Stimulated activated CD4-positive, alpha-beta T cell treated with anti-CD3 and anti-CD28 coated beads, Interleukin-2, amount 100 ng/mL, for 24 hours (primary cell): ENCODE measurements around the gene MAP1A.
"Not testable (repeated sequence)": the region's sequence is repeated elsewhere in the genome, so short reads cannot be mapped to it uniquely, and the experiment has no call there.

ENCODE experiments used
- DNase-seq, 2 donors: peaks; one replicate each; pipeline ENCODE4 v3.0.0-alpha.2; 2020

Gene MAP1A

DNA sequence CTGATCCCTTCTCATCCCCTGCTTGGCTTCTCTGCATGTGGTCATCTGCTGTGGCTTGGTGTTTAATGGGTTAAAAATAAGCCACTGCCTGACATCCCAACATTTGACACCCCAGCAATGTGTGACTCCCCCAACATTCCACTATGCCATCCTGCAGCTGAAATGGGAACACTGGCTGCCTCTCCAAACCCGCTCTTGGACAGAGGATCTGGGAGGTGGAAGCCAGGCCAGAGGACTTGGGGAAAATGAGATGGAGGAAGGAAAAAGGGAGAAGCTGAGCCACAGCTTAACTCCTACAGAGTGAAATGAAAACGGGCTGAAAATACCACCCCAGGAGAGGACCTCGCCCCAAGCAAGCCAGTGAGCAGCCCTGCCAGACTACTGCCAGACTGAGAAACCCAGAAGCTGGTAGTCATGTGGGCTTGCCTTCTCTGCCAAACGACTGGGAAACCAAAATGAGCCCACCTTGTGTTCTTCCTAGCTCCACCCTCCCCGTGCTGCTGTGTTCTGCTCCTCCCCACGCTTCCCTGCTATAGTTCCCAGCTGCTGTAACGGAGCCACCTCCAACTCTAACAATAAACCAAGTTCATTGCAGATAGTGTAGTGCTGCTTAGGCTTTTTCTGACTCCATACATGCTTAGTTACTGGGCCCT is 13.7 kb downstream of the MAP1A start:
- no peak for DNase-seq

DNA sequence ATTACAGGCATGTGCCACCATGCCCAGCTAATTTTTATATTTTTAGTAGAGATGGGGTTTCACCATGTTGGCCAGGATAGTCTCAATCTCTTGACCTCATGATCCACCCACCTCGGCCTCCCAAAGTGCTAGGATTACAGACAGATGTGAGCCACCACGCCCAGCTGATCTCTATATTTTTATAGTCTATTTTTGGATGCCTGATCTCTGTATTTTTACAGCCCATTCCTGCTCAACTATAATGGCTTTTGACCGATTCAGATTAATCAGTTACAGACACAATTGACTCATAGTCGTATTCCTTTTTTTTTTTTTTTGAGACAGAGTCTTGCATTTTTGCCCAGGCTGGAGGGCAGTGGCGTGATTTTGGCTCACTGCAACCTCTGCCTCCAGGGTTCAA is 15.4 kb downstream of the MAP1A start:
- DNase-seq = not testable (repeated sequence)

DNA sequence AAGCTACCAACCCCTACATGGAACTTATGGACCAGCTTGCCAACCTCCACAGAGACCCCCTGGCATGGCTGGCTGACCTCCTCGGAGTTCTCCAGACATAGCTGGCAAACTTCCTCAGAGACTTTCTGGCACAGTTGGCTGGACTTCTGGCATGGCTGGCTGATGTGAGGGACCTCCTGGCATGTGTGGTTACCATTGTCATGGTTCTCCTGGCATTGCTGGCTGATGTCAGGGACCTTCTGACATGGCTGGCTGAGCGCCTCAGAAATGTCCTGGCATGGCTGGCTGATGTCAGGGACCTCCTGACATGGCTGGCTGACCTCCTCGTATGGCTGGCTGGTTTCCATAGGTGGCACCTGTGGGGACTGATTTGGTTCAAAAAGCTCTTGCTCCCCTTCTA is 17.5 kb downstream of the MAP1A start:
- no peak for DNase-seq

DNA sequence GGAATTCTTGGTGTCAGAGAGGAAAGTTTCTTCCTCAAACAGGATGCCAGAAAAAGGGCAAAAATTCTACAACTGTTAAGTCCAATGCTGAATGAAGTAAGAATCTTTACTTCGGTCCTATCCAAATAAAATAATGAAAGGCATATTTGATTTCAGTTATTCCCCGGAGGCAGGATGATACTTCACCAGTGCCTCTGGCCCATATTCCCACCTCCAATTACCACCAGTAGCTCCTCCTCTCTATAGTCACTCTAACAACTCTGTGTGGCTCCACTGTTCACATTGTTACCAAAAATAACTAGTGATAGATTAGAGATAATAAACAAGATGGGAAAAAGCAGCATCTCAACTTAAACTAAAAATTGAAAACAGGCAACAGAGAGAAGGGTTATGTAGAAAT is 20.7 kb downstream of the MAP1A start:
- no peak for DNase-seq

DNA sequence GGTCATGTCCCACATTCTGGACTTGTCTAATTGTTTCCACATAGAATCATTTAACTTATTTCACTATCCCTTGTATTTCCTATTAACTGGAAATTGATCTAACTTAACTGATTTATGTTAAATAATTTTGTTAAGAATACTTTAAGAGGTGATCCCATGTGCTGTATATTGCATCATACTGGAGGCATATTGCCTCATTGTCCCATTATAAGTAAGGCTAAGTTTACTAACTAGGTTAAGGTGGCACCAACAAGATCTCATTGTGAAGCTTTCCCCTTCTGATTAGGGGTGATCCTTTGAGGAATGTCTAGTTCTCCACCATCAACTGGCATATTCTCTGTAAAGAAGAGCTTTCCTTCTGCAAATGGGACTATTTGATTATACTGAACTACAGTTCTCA is 24.4 kb downstream of the MAP1A start:
- DNase-seq = no peak

DNA sequence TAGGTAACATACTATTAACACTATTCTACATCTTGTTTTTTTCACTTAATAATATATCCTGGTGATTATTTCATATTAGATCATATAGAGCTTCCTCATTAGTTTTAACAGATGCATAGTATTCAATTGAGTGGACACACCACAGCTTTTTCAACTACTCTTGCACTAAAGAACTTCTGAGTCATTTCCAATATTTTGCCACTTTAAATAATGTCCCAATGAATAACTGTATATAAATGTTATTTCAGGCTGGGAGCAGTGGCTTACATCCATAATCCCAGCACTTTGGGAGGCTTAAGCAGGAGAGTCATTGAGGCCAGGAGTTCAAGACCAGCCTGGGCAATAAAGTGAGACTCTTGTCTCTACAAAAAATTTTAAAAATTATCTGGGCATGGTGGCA is 26.9 kb downstream of the MAP1A start:
- no peak for DNase-seq

DNA sequence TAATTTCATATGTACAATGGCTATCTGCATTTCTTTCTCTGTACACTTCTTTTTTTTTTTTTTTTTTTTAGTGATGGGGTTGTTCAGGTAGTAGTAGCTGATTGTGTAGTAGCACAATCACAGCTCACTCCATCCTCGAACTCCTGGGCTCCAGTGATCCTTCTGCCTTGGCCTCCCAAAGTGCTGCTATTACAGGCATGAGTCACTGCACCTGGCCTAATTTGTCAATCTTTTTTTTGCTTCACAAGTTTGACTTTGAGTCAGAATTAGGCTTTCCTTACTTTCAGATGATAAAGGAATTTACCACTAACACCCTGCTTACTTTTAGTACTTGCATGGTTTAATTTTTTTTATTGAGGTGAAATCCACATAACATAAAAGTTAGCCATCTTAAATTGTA is 28.0 kb downstream of the MAP1A start:
- DNase-seq = no peak

DNA sequence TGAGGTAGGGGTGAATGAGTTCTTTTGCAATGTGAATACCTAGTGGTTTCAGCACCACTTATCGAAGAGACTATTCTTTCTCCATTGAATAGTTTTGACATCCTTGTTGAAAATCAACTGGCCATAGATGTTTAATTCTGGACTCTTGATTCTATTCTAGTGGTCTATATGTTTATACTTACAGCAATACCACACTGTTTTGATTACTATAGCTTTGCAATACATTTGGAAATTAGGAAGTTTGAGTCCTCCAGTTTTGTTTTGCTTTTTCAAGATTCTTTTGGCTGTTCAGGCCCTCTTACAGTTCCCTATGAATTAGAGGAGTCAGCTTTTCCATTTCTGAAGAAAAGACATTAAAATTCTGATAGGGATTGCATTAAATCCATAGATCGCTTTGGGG is 30.1 kb downstream of the MAP1A start:
- DNase-seq = no peak

DNA sequence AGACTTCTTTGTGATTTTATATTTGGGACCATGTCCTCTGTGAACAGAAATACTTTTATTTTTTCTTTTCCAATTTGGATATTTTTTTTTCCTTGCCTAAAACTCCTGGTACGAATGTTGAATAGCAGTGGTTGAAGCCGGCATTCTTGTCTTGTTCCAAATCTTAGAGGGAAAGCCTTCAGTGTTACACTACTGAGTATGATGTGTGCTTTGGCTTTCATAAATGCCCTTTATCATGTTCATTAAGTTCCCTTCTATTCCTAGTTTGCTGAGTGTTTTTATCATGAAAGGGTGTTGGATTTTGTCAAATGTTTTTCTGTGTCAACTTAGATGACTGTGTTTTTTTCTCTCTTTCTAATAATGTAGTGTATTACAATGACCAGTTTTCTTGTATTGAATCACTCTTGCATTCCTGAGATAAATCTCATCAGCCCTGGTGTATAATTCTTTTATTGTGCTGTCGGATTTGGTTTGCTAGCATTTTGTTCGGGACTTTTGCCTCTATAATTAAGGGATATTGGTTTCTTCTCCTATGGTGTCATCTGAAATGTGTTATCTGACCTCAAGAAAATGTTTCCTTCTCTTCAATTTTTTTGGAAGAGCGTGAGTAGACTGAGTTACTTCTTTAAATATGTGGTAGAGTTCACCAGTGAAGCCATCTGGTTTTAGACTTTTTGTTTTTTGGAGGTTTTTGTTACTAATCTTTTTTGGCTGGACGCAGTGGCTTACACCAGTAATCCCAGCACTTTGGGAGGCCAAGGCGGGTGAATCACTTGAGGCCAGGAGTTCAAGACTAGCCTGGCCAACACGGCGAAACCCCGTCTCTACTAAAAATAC is 33.3 kb downstream of the MAP1A start:
- no peak for DNase-seq

DNA sequence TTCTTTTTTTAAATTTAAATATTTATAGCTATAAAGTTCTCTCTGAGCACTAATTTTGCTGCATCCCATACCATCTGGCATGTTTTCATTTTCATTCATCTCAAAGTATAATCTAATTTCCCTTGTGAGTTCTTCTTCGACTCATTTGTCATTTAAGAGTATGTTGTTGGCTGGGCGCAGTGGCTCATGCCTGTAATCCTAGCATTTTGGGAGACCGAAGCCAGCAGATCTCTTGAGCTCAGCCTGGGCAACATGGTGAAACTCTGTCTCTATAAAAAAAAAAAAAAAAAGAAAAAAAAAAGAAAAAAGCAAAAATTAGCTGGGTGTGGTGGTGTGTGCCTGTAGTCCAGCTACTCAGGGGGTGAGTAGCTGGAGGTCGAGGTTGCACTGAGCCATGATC is 34.8 kb downstream of the MAP1A start:
- no peak for DNase-seq

DNA sequence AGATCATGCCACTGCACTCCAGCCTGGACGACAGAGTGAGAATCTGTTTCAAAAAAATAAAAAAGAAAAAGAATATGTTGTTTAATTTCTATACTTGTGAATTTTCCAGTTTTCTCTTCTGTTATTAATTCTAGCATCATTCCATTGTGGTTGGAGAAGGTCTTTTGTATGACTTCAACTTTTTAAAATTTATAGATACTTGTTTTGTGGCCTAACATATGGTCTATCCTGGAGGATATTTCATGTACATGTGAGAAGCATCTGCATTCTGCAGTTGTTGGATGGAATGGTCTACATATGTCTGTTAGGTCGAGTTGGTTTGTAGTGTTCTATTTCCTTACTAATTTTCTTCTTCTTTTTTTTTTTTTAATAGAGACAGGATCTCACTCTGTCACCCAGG is 35.6 kb downstream of the MAP1A start:
- DNase-seq = no peak

DNA sequence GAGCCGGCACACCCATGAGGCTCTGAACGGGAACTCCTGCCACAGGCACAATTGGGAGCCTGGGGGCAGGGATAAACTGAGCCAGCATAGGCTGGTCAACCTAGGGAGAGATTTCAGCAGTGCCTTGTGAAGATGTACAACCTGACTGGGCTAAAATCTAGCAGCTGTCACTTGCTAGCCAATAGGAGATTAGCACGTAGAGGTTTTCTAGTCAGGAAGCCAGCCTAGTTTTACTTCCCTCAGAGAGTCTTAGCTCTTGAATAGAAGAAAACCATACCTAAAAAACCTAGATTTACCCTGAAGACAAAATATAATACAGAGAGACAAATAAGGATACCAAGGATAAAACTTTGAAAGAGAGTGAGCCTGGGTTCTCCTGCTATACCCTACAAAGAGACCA is 45.3 kb downstream of the MAP1A start:
- not testable (repeated sequence) for DNase-seq

DNA sequence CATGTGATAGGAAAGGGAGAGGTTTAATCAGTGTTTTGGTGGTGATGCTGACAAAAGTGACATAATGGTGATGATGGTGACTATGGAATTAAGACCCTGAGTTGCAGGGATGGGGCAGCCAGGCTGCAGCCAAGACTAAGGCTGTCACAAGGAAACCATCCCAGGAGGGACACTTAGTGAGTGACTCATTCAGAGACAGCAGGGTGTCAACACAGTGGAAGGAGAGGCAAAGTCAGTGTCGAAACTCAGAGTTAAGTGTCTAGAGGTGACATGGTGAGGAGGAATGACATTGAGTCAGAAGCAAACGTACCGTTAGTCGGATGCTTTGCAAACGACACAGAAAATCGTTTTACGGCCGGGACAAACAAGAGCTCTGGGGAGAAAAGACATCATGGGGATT is 46.4 kb downstream of the MAP1A start:
- not testable (repeated sequence) for DNase-seq

DNA sequence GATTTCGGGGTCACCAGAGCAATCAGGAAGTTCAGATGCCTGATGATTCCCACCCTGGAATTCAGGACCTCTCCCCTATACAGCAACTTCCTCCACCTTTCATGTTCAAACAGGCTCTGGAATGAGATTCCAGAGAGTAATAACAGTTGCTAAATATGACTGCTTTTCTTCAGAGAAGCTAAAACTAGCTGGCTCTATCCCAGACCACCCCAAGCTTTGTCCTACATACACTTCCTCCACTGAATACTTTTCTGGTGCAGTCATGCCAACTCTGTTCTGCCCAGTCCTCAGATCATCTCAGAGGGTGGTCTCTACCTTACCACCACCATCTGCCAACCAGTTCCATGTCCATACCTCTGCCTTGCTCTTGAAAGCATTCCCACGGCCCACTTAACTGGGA is 49.2 kb downstream of the MAP1A start:
- not testable (repeated sequence) for DNase-seq

DNA sequence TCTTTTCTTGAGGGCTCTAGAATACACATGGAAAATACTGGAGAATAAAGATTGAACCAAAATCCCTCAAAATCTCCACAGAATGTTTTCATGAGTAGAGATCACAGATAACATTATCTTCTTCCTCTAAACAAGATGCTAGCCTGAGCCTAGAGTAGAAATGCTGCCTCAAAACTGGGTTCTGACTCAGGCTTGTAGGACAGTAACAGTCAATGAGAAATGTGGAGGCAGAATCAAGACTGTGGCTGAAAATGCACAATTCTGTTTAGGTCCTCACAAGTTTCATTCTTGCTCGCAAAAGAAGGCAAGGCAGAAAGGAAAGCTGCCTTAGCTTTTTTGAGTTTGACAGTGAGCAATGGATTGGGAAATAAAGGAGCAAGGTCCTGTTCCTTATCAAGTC is 57.2 kb downstream of the MAP1A start:
- DNase-seq = not testable (repeated sequence)
